GM21423 (cell line): Measurements from ENCODE around the gene TXNDC17.
"Not testable (repeated sequence)": the region's sequence is repeated elsewhere in the genome, so short reads cannot be mapped to it uniquely, and the experiment has no call there.

Experiments used
- ATAC-seq: cut with Tn5 transposase; IDR thresholded peaks from one replicate; pipeline ENCODE4 v1.9.1; 2021; ENCODE audit warnings: mild to moderate bottlenecking, moderate library complexity; ENCODE audit not compliant: unreplicated experiment

TXNDC17 gene

GRCh38 chr17:6636616-6637457, 4.0 kb upstream of the TXNDC17 start:
- ATAC-seq, result no peak

DNA sequence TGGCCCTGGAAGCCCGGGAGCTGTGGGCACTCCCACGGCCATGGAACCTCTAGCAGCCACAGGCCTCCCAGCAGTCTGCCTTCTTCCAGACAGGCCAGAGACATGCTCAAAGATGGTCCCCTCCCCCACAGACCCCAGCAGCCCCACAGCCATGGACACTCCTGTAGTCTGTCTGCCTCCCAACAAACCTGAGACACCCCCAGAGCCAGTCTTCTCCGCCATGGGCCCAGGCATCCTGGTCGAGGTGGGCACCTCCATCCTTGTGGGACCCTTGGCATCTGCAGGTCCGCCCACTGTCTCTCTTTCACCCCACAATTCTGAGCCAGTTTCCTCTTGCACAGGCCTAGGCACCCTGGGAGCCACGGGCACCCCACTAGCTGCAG, 3.4 kb upstream of the TXNDC17 start:
- no peak for ATAC-seq

GRCh38 chr17:6638046-6638908, 2.6 kb upstream of the TXNDC17 start:
- ATAC-seq, result no peak

DNA sequence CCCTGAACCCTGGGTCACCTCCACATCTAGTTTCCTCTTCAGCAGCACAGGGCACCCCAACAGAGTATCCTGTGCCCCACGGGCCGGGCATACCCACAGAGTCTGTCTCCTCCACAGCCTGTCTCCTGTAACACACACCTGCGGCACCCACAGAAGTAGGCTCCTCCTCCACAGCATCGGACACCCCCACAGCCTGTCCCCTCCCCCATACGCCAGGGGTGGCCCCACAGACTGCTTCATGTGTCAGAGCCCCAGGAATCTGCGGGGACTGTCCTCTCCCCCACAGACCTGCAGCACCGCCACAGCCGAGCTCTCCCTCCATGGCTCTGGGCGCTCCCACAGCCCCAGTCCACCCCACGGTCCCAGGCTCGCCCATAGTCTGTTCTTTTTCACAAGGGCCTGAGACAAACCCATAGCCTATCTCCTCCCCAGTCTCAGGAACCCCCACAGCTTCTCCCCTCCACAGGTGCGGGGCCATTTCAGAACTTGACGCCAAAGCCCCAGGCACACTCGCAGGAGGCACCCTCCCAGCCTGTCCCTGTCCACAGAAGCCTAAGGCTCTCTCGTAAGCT, 1.8 kb upstream of the TXNDC17 start:
- no peak for ATAC-seq

- ATAC-seq, result peak; percentile 12
These were observed 999 bp upstream of the TXNDC17 start for GRCh38 chr17:6639586-6640535.

DNA sequence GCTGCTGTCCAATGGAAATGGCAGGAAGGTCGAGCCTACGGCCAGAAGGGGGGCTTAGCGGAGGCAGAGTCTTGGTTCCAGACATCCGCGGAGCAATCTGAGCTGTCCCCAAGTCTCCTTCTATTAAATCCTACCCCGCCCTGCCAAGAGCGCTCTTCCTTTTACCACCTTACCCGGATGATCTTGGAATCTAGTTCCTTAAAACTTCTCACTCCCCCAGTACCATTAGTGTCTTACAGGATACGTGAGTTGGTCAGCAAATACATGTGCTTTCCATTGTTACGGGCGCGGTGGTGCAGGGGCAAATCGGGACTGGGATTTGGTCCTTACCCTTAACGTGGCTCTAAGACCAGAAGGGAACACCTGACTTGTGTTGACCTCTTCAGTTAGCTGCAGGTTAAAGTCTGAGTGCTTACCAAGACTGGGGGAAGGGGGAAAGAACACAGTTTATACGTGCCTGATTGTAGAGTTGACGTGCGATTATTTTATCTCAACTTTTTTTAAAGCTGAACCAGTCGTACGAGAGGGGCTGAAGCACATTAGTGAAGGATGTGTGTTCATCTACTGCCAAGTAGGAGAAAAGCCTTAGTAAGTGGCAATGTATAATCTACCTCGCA, 495 bp downstream of the TXNDC17 start:
- no peak for ATAC-seq

GRCh38 chr17:6642592-6642991, 1.7 kb downstream of the TXNDC17 start:
- ATAC-seq, result no peak

DNA sequence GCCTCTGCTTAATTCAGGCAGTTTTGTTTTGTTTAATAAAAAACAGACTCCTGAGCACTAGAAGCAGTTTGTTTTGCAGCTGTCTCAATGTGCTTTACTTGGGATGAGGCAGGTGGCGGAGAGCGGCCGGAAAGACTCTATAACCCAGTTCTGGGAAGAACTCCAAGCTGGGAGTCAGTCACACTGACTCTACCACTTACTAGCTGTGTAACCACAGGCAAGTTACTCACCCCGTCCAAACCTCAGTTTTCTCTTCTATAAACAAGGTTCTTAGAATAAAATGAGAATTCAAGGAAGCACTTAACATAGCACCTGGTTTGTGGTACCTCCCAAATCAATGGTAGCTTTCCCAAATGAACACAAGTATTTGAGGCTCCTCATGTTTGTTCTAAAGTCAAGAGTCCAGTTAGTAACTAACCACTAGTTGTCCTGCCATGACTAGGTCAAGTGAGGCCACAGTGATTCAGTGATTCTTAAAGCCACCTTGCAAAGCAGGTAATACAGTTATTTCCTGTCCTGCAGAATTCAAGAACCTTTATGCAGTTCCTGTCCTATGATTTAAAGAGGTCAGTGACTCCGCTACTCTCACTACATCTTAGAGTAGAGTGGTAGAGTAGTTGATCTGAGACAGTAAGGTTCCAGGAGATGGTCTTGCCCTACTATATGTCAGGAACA, 2.7 kb downstream of the TXNDC17 start:
- no peak for ATAC-seq

GRCh38 chr17:6648181-6648580, 7.3 kb downstream of the TXNDC17 start:
- no peak for ATAC-seq

DNA sequence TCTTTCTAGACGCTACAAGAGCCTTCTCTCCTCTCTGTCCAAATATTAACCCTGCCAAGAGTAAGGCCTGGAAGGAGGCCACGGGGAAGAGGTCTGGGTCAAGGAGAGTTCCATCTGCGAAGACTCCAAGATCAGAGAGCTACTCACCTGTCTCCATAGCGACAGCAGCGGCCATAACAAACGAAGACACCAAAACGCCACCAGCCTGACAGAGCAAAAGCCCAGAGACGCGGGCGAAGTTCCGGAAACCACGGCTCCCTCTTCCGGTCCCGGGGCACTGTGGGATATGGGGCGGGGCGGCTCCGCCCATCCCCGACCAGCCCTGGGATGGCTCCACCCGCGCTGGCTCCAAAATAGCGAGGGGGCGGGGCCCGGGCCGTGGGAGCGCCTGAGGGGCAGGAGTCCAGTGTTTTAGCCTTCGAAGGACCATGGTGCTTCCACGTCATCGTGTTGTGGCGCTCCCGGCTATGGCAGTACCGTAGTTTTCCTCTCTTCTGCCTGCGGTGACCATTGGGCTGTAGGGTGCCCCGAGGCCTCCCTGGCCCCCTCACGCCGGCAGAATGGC, 10.6 kb downstream of the TXNDC17 start, which contains the start of the genes C17orf100 and MED31:
C17orf100 (plus strand) TSS at position 409 of the 565 bp plus-strand sequence; CDS start at position 561, 152 bp downstream.
MED31 (minus strand) TSS at position 252 of the 565 bp plus-strand sequence; CDS start at position 175, 77 bp downstream.
- ATAC-seq, result peak; percentile 84

- peak; percentile 4 for ATAC-seq
These were observed 11.1 kb downstream of the TXNDC17 start for GRCh38 chr17:6651919-6652452.

GRCh38 chr17:6654841-6655731, 14.2 kb downstream of the TXNDC17 start:
- no peak for ATAC-seq

- ATAC-seq, result not testable (repeated sequence)
These were observed 15.0 kb downstream of the TXNDC17 start for GRCh38 chr17:6655732-6656361.

DNA sequence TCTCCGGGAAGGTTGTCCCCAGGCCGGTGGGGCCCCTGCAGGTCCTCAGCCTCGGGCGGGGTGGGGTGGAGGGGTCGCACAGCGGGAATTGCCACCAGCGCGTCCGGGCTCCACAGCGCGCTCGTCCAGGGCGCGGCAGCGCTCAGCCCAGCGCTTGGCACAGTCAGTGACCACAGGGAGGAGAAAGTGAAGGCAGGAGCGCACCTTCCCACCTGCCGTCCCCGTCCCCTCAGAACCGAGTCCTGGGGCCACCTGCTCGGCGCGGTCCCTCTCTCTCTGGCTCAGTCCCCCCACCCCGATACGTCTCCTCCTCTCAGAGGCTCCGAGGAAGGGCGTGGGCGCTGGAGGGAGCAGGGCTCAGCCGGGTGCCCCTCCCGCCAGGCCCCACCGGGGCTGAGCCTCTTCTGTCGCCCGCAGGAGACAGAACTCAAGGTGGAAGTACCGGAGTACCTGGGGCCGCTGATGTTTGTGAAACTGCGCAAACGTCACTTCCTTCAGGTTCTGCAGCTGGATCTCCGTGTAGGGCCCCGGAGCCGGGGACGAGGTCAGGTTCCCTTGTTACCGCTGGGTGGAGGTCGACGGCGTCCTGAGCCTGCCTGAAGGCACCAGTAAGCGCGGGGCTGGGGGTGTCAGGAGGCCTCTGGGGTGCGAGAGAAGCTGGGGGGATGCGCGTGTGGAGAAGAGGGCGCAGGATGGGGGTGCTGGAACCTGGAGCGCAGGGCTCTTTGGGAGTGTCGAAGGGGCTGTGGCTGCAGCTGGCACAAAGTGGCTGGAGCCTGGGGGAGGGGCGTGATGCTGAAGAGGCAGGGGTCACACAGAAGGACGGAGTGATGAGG, 16.2 kb downstream of the TXNDC17 start:
- peak; percentile 44 for ATAC-seq

DNA sequence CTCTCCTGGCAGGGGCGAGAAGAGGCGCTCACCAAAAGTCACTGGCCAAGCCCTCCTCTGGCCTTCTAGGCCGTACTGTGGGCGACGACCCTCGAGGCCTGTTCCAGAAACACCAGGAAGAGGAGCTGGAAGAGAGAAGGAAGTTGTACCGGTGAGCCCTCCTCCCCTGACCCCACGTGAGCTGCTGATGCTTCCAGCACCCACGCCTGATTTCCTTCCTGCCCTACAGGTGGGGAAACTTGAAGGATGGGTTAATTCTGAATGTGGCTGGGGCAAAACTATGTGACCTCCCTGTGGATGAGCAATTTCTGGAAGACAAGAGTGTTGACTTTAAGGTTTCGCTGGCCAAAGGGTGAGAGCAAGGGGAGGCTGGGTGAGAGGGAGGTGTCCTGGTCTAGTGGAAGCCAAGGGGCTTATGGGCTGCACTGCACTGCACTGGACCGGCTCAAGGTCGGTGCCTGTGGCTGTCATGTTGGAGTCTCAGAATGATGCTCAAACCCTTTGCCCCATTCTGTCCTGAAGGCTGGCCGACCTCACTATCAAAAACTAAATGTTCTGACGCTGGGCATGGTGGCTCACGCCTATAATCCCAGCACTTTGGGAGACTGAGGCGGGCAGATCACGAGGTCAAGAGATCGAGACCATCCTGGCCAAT, 16.9 kb downstream of the TXNDC17 start:
- ATAC-seq, result no peak

DNA sequence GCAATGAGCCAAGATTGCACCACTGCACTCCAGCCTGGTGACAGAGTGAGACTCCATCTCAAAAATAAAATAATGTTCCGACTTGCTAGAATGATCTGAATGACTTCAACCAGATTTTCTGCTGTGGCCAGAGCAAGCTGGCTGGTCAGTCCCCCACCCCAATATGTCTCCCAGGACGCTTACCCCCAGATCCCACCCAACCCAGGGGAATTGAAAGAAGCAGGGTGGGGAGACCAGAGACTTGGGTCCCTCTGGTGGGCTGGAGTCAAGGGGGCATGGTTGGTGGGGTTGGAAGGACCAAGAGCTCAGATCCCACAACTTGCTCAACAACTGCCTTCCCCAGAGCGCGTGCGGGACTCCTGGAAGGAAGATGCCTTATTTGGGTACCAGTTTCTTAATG, 17.6 kb downstream of the TXNDC17 start:
- ATAC-seq, result not testable (repeated sequence)
